Activated CD4-positive, alpha-beta T cell treated with anti-CD3 and anti-CD28 coated beads, Interleukin-2, amount 50 U/mL, for 48 hours (primary cell): ENCODE data around the gene CD93.

ENCODE experiments used
- DNase-seq, 2 experiments: peaks; one replicate each; pipeline ENCODE4 v3.0.0-alpha.2; 2020

Gene CD93

GRCh38 chr20:23082846-23083552 is 3.1 kb downstream of the CD93 start:
- no peak for DNase-seq

GRCh38 chr20:23081263-23081819 is 4.8 kb downstream of the CD93 start:
- no peak for DNase-seq

- DNase-seq, result no peak
Observed at GRCh38 chr20:23080521-23080920, 5.6 kb downstream of the CD93 start.

GRCh38 chr20:23079926-23080325 is 6.2 kb downstream of the CD93 start:
- DNase-seq, result no peak

- DNase-seq, result no peak
Observed at GRCh38 chr20:23079016-23079351, 7.1 kb downstream of the CD93 start.

GRCh38 chr20:23078351-23079015 is 7.6 kb downstream of the CD93 start:
- no peak for DNase-seq

- no peak for DNase-seq
Observed at GRCh38 chr20:23077277-23077676, 8.8 kb downstream of the CD93 start.

- no peak for DNase-seq
Observed at GRCh38 chr20:23074052-23074451, 12.1 kb downstream of the CD93 start.

GRCh38 chr20:23072892-23073586 is 13.1 kb downstream of the CD93 start:
- DNase-seq, result no peak

- DNase-seq, result no peak
Observed at GRCh38 chr20:23071996-23072395, 14.1 kb downstream of the CD93 start.

- no peak for DNase-seq
Observed at GRCh38 chr20:23071398-23071797, 14.7 kb downstream of the CD93 start.

GRCh38 chr20:23069108-23069507 is 17.0 kb downstream of the CD93 start:
- DNase-seq, result no peak

GRCh38 chr20:23068283-23068682 is 17.8 kb downstream of the CD93 start:
- DNase-seq, result no peak

GRCh38 chr20:23066772-23067171 is 19.4 kb downstream of the CD93 start:
- no peak for DNase-seq

GRCh38 chr20:23065266-23066201 is 20.6 kb downstream of the CD93 start:
- no peak for DNase-seq

- DNase-seq, result no peak
Observed at GRCh38 chr20:23063581-23063980, 22.5 kb downstream of the CD93 start.

- no peak for DNase-seq
Observed at GRCh38 chr20:23063168-23063567, 23.0 kb downstream of the CD93 start.

GRCh38 chr20:23062632-23063031 is 23.5 kb downstream of the CD93 start:
- DNase-seq, result no peak

- DNase-seq, result no peak
Observed at GRCh38 chr20:23061734-23062561, 24.2 kb downstream of the CD93 start.

- no peak for DNase-seq
Observed at GRCh38 chr20:23061262-23061661, 24.9 kb downstream of the CD93 start.

- no peak for DNase-seq
Observed at GRCh38 chr20:23060629-23061028, 25.5 kb downstream of the CD93 start.

- no peak for DNase-seq
Observed at GRCh38 chr20:23059846-23060245, 26.3 kb downstream of the CD93 start.
